CD14-positive monocyte (primary cell): Measurements from ENCODE around the gene MEX3A. TPM values are rescaled to one million over a fixed set of nuclear protein-coding genes. Genes with fewer than 3 reads are reported as not detected.

Experiments
- DNase-seq, 3 donors: peaks; one replicate each; pipeline ENCODE4 v3.0.0-alpha.2; 2011 to 2022
- H2AFZ ChIP-seq: 2 replicates; pipeline ENCODE4 v1.6.0; 2012; ENCODE audit warnings: mild to moderate bottlenecking, low read depth, low read length, inconsistent platforms; ENCODE audit not compliant: insufficient read depth, poor library complexity, severe bottlenecking
- H3K27ac ChIP-seq, 2 donors: 1 replicate in 1 of 2; 2 replicates in 1 of 2; pipeline ENCODE4 v1.5.1; 2012 to 2013; ENCODE audit warnings: low read length in 2 of 2, control low read depth in 1 of 2, inconsistent platforms in 1 of 2, low read depth in 1 of 2, mild to moderate bottlenecking in 1 of 2
- H3K27me3 ChIP-seq, 2 donors: one replicate each; pipeline versions ENCODE4 v1.6.0 to v1.6.1; 2011 to 2013; ENCODE audit warnings: low read length in 2 of 2; ENCODE audit not compliant: control insufficient read depth in 2 of 2, insufficient read depth in 2 of 2
- H3K36me3 ChIP-seq, 2 donors: replicated peaks in 1 of 2; 1 replicate in 1 of 2; 2 replicates in 1 of 2; pipeline versions ENCODE4 v1.5.1 to v1.6.1; 2012 to 2013; ENCODE audit warnings: low read length in 2 of 2, control low read depth in 1 of 2, inconsistent platforms in 1 of 2, mild to moderate bottlenecking in 1 of 2; ENCODE audit not compliant: insufficient read depth in 2 of 2, control insufficient read depth in 1 of 2
- H3K4me1 ChIP-seq, 2 donors: 1 replicate in 1 of 2; 2 replicates in 1 of 2; pipeline versions ENCODE4 v1.5.1 to v1.6.1; 2012 to 2013; ENCODE audit warnings: low read length in 2 of 2, control low read depth in 1 of 2, inconsistent platforms in 1 of 2, mild to moderate bottlenecking in 1 of 2, moderate library complexity in 1 of 2; ENCODE audit not compliant: insufficient read depth in 2 of 2, control insufficient read depth in 1 of 2
- H3K4me2 ChIP-seq: replicated peaks from 2 replicates; pipeline ENCODE3; 2012; ENCODE audit warnings: low read length, moderate library complexity, mild to moderate bottlenecking; ENCODE audit not compliant: poor library complexity, severe bottlenecking; ENCODE audit errors: extremely low read depth
- H3K4me3 ChIP-seq, 3 experiments: fragments of 200-600 bp in 1 of 3; sonication (generic) in 1 of 3; replicated peaks in 1 of 3; 1 replicate in 2 of 3; 2 replicates in 1 of 3; pipeline ENCODE4 v1.5.1; 2011 to 2013; ENCODE audit warnings: low read length in 3 of 3, mild to moderate bottlenecking in 3 of 3, control low read depth in 2 of 3, low read depth in 2 of 3, inconsistent platforms in 1 of 3, moderate library complexity in 1 of 3
- H3K79me2 ChIP-seq: 2 replicates; pipeline ENCODE4 v1.6.0; 2012; ENCODE audit warnings: mild to moderate bottlenecking, control low read depth, inconsistent platforms, low read length, moderate library complexity; ENCODE audit not compliant: insufficient read depth
- H3K9ac ChIP-seq: 2 replicates; pipeline ENCODE4 v1.6.0; 2017; ENCODE audit warnings: low read length, mild to moderate bottlenecking; ENCODE audit not compliant: insufficient read depth, poor library complexity, severe bottlenecking
- H3K9me3 ChIP-seq, 2 donors: replicated peaks in 1 of 2; 1 replicate in 1 of 2; 2 replicates in 1 of 2; pipeline versions ENCODE4 v1.5.1 to v1.6.1; 2012 to 2013; ENCODE audit warnings: low read length in 2 of 2, control low read depth in 1 of 2; ENCODE audit not compliant: control insufficient read depth in 1 of 2, insufficient read depth in 1 of 2
- H4K20me1 ChIP-seq: 2 replicates; pipeline ENCODE4 v1.6.0; 2012; ENCODE audit warnings: mild to moderate bottlenecking, low read length, control low read depth, moderate library complexity; ENCODE audit not compliant: insufficient read depth
- H3K27ac Mint-ChIP-seq, 7 donors: one replicate each; pipeline ENCODE4 v1.8.0; 2020; ENCODE audit warnings: mild to moderate bottlenecking in 7 of 7, mixed read lengths in 7 of 7, moderate library complexity in 6 of 7, inconsistent platforms in 2 of 7
- H3K27me3 Mint-ChIP-seq, 3 donors: one replicate each; pipeline ENCODE4 v1.8.0; 2021 to 2022; ENCODE audit warnings: low read depth in 3 of 3, mild to moderate bottlenecking in 3 of 3, mixed read lengths in 3 of 3, moderate library complexity in 3 of 3, inconsistent platforms in 1 of 3
- H3K36me3 Mint-ChIP-seq, 2 donors: one replicate each; pipeline ENCODE4 v1.8.0; 2020; ENCODE audit warnings: mixed read lengths in 2 of 2, inconsistent platforms in 1 of 2, mild to moderate bottlenecking in 1 of 2
- H3K4me1 Mint-ChIP-seq: one replicate; pipeline ENCODE4 v1.8.0; 2020; ENCODE audit warnings: mild to moderate bottlenecking, mixed read lengths
- H3K4me3 Mint-ChIP-seq, 2 donors: one replicate each; pipeline ENCODE4 v1.8.0; 2020; ENCODE audit warnings: mild to moderate bottlenecking in 2 of 2, mixed read lengths in 2 of 2, moderate library complexity in 1 of 2
- H3K9me3 Mint-ChIP-seq, 7 donors: one replicate each; pipeline ENCODE4 v1.8.0; 2020 to 2022; ENCODE audit warnings: mixed read lengths in 7 of 7, mild to moderate bottlenecking in 6 of 7, moderate library complexity in 6 of 7, inconsistent platforms in 2 of 7
- WGBS: methylation state at CpG from one replicate; pipeline ENCODE4 v1.1.5; 2013; ENCODE audit warnings: missing lambda C conversion rate; ENCODE audit not compliant: insufficient coverage; 5-methylcytosine and 5-hydroxymethylcytosine counted together
- intact Hi-C, 2 donors: fragments of 100-400 bp; cut with micrococcal nuclease; formaldehyde crosslinking; loops; one replicate each; pipeline versions ENCODE4 v1.15.0 to v1.15.1; 2023
- polyA plus RNA-seq, 3 donors: library from polyadenylated mRNA; depleted of rRNA in 1 of 3; unstranded in 2 of 3; stranded (reverse) in 1 of 3; fragments of 300-500 nt in 2 of 3; fragments of >200 nt in 1 of 3; fragmentation: Illumina TruSeq in 2 of 3; gene quantifications; 1 replicate in 2 of 3; 2 replicates in 1 of 3; pipeline ENCODE4 v1.2.3, GENCODE V29; 2012 to 2021
- TF ChIP-seq, protein P1 (sequence below): fragments of 200-600 bp; IDR thresholded peaks from one replicate; pipeline ENCODE4 v1.8.0; 2022; ENCODE audit warnings: antibody characterized with exemption, mild to moderate bottlenecking

MEX3A gene
- polyA plus RNA-seq, 3 donors = not detected

DNA sequence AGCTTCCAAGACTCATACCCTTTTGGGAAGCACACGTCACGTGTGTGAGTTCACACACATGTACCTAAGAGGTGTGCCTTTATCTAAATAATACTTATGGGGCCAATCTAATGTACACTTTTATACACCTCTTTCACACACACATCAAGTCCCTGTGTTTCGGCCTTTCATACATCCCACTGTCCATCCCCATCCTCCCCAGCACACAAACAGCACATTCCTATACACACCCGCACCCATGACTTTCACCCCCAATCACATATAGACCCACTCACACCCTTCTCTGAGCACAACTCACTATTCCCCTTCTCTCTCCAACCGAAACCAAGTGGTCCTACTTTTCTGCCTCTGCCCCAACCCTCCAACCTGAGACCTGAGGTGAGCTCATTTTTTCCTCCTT lies 3.5 kb downstream of the MEX3A start:
- no peaks in the 10 kb centered on the region for H4K20me1 ChIP-seq
- Mint-ChIP-seq H3K9me3 (peaks cover 0 to 20% (median 4%) of the 10 kb centered on the region in 7 donors), H3K27me3 (peaks cover 76 to 91% (median 83%) of the 10 kb centered on the region in 3 donors), H3K4me3 (peak overlapping the region in 1 of 2 donors; percentile 72), H3K4me1 (peaks cover 28% of the 10 kb centered on the region), H3K36me3 (peaks cover 4% of the 10 kb centered on the region in 2 donors), H3K27ac (no peak overlapping the region)
- intact Hi-C loops = loop anchor here in 1 of 2 donors (10.0 kb wide), 1 partner anchor 236 kb away; no protein-coding TSS in a partner anchor
- H3K79me2 ChIP-seq = no peaks in the 10 kb centered on the region
- peaks cover 23 to 37% of the 10 kb centered on the region in 2 donors for H3K4me1 ChIP-seq
- no peak overlapping the region for H2AFZ ChIP-seq
- H3K4me2 ChIP-seq = no peak overlapping the region
- DNase-seq = no peak
- H3K9ac ChIP-seq = no peak overlapping the region
- no peaks in the 10 kb centered on the region for H3K36me3 ChIP-seq
- H3K4me3 ChIP-seq = no peak overlapping the region
- H3K9me3 ChIP-seq = peaks cover 0 to 4% of the 10 kb centered on the region in 2 donors
- WGBS = 100% methylated on average over 2 of the region's 5 CpGs
- H3K27ac ChIP-seq = no peak overlapping the region
- TF ChIP-seq, protein P1, sequence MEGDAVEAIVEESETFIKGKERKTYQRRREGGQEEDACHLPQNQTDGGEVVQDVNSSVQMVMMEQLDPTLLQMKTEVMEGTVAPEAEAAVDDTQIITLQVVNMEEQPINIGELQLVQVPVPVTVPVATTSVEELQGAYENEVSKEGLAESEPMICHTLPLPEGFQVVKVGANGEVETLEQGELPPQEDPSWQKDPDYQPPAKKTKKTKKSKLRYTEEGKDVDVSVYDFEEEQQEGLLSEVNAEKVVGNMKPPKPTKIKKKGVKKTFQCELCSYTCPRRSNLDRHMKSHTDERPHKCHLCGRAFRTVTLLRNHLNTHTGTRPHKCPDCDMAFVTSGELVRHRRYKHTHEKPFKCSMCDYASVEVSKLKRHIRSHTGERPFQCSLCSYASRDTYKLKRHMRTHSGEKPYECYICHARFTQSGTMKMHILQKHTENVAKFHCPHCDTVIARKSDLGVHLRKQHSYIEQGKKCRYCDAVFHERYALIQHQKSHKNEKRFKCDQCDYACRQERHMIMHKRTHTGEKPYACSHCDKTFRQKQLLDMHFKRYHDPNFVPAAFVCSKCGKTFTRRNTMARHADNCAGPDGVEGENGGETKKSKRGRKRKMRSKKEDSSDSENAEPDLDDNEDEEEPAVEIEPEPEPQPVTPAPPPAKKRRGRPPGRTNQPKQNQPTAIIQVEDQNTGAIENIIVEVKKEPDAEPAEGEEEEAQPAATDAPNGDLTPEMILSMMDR = no peak
- H3K27me3 ChIP-seq = peaks cover 34 to 88% of the 10 kb centered on the region in 2 donors

- peak overlapping the region; percentile 43 to 73 for H3K4me3 Mint-ChIP-seq
- H3K27ac ChIP-seq = no peak overlapping the region
Measured at GRCh38 chr1:156077430-156077760, 4.9 kb downstream of the MEX3A start.

More at GRCh38 chr1:156077430-156077760, 4.9 kb downstream of the MEX3A start:
- intact Hi-C loops = loop anchor here in 1 of 2 donors (10.0 kb wide), 1 partner anchor 237 kb away; no protein-coding TSS in a partner anchor
- H3K4me3 ChIP-seq = no peak overlapping the region
- peaks cover 0 to 2% of the 10 kb centered on the region in 2 donors for H3K36me3 Mint-ChIP-seq
- H4K20me1 ChIP-seq = no peaks in the 10 kb centered on the region
- H3K27me3 ChIP-seq = peaks cover 25 to 76% of the 10 kb centered on the region in 2 donors
- peaks cover 0 to 16% (median 0%) of the 10 kb centered on the region in 7 donors for H3K9me3 Mint-ChIP-seq
- no peak overlapping the region for H3K4me2 ChIP-seq
- H3K36me3 ChIP-seq = no peaks in the 10 kb centered on the region
- no peak overlapping the region for H3K27ac Mint-ChIP-seq
- WGBS = 93% methylated on average over 10 of the region's 19 CpGs
- peaks cover 66 to 81% (median 73%) of the 10 kb centered on the region in 3 donors for H3K27me3 Mint-ChIP-seq
- TF ChIP-seq, protein P1 = no peak
- no peak overlapping the region for H2AFZ ChIP-seq
- no peak for DNase-seq
- peaks cover 22% of the 10 kb centered on the region for H3K4me1 Mint-ChIP-seq
- no peaks in the 10 kb centered on the region for H3K9me3 ChIP-seq
- H3K9ac ChIP-seq = no peak overlapping the region
- H3K79me2 ChIP-seq = no peaks in the 10 kb centered on the region
- peaks cover 18 to 25% of the 10 kb centered on the region in 2 donors for H3K4me1 ChIP-seq
